Hypothalamus (tissue), 51 donors: ENCODE data around the gene SELENOP.

Source experiments
- DNase-seq, 51 donors: peaks; one replicate each; lab custom pipeline; 2025; lab: John Stamatoyannopoulos, UW

The SELENOP gene

GRCh38 chr5:42750507-42750906 lies 61.2 kb downstream of the SELENOP start:
- no peak for DNase-seq
